Mammary epithelial cell (primary cell): ENCODE measurements around the gene COL11A2.

Source experiments
- CTCF ChIP-seq, 2 donors: IDR thresholded peaks in 1 of 2; conservative IDR thresholded peaks in 1 of 2; 2 replicates each; pipeline ENCODE4 v1.5.1; 2011 to 2012; ENCODE audit warnings: inconsistent platforms in 2 of 2, low read length in 2 of 2, mild to moderate bottlenecking in 2 of 2, control low read depth in 1 of 2, low read depth in 1 of 2; ENCODE audit not compliant: insufficient read depth in 1 of 2; ENCODE audit errors: extremely low read depth in 1 of 2
- EZH2 ChIP-seq: IDR thresholded peaks from 2 replicates; pipeline ENCODE4 v1.6.1; 2012; ENCODE audit warnings: low read length, inconsistent platforms, borderline replicate concordance

- no peak for TF ChIP-seq CTCF (conservative IDR thresholded peaks at IDR 0.05 in 1 of 2, IDR thresholded peaks at IDR 0.05 in 1 of 2; ENCODE audit: extremely low read depth in 1 of 2, insufficient read depth in 1 of 2, low read depth in 1 of 2, low read length in 2 of 2)
- no peak for TF ChIP-seq EZH2
Measured at GRCh38 chr6:33199687-33200218, 7.5 kb upstream of the COL11A2 start.
